ENCODE measurements around the gene CACNA1B.

GRCh38 chr9:137882506-137882821 is 4.9 kb downstream of the CACNA1B start:
- TF ChIP-seq CTCF (conservative IDR thresholded peaks at IDR 0.05; ENCODE audit: low read depth, low read length) = no peak
- no peak for TF ChIP-seq EZH2 (IDR thresholded peaks at IDR 0.05; ENCODE audit: borderline replicate concordance, low read depth, low read length, poor library complexity, severe bottlenecking)
